Measurements from ENCODE around the gene ALOX15.
"Not testable (repeated sequence)": the region's sequence is repeated elsewhere in the genome, so short reads cannot be mapped to it uniquely, and the experiment has no call there.

Gene ALOX15, protein sequence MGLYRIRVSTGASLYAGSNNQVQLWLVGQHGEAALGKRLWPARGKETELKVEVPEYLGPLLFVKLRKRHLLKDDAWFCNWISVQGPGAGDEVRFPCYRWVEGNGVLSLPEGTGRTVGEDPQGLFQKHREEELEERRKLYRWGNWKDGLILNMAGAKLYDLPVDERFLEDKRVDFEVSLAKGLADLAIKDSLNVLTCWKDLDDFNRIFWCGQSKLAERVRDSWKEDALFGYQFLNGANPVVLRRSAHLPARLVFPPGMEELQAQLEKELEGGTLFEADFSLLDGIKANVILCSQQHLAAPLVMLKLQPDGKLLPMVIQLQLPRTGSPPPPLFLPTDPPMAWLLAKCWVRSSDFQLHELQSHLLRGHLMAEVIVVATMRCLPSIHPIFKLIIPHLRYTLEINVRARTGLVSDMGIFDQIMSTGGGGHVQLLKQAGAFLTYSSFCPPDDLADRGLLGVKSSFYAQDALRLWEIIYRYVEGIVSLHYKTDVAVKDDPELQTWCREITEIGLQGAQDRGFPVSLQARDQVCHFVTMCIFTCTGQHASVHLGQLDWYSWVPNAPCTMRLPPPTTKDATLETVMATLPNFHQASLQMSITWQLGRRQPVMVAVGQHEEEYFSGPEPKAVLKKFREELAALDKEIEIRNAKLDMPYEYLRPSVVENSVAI

DNA sequence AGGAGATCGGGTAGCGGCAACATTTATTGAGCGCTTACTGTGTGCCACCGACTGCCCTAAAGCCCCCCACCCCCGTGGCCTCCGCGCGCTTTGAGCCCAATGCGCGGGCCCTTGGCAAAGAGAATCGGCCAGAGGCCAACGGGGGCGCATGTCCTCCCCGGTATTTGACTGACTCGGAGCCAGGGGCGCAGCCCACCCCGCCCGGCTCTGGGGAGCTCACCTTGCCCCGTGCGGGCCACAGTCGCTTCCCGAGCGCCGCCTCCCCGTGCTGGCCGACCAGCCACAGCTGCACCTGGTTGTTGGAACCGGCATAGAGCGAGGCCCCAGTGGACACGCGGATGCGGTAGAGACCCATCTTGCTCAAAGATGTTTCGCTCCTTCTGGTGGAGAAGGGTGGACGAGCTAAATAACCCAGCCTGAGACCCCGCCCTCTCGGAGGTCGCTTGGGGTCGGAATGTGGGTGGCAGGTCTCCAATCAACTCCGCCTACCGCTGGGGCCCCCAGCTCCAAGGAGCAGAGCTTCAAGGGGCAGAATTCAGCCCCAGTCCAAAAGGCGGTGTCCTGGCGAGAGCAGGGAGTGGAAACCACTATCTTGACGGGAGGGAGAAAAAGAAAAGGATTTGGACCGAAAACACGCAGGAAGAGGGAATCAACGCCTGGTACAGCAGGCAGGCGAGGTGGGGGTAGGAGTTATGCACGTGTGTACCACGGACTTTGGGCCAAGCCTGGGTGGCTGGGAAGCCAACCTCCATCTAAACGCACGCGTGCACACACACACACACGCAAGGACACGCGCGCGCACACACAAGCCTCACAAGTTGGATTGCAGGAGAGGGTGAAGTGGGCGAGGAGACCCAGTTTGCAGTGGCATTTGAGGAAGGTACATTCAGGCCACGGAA, at the start of gene ALOX15:
TSS of gene ALOX15 (minus strand) at position 382 of the 899 bp plus-strand sequence. CDS start at position 355, 27 bp downstream.
- no peak for DNase-seq

DNA sequence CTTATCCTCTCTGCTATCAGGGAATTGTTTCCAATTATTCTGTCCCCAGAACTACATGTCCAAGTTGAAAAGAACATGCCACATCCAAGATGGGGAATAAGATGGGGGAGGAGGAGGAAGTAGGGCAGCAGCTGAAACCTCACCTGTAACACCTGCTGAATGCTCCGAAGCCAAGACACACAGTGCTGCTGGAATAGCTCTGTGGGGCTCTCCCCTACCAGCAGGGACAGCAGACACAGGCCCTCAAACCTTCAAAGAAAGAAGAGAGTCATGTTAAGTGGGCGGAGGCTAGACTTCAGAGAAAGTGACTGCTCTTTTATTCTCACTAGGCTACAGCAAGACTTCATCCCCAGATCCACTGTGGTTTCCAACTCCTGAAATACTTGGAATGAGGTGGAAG, 49.3 kb upstream of the ALOX15 start:
- DNase-seq = no peak

DNA sequence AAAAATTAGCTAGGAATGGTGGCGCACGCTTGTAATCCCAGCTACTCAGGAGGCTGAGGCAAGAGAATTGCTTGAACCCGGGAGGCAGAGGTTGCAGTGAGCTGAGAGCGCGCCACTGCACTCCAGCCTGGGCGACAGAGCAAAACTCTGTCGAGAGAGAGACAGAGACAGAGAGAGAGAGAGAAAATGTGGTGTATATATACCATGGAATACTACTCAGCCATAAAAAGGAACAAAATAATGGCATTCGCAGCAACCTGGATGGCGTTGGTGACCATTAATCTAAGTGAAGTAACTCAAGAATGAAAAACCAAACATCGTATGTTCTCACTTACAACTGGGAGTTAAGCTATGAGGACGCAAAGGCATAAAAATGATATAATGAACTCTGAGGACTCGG, 48.4 kb upstream of the ALOX15 start:
- not testable (repeated sequence) for DNase-seq

DNA sequence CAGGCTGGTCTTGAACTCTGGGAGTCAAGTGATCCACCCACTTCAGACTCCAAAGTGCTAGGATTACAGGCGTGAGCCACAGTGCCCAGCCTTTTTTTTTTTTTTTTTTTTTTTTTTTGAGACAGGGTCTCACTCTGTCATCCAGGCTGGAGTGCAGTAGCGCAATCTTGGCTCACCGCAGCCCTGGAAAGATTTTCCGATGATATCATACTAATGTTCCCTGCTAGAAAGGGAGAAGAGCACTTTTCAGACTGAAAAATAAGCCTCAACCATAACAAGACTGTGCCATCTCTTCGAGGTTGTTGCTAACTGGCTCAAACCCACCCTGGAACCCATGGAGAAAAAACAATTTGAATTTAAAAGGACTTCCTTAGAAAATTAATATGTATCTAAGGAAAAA, 42.3 kb upstream of the ALOX15 start:
- not testable (repeated sequence) for DNase-seq

DNA sequence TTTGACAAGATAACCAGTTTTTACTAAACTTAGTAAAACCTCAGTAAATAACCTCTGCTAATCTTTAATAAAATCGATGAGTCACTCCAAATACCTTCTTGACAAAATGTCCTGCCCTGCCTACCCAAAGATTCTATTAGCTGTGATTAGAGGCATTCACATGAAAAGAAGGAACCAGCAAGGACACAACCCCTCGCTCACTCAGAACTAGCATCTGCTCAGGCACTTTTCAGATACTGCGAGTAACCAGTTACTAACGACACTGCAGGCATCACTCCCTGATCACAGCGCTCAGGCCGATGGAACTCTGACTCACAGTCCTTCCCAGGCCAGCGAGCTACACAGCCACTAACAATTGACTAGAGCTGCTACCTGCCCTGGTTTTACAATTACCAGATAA, 38.2 kb upstream of the ALOX15 start:
- DNase-seq = no peak

DNA sequence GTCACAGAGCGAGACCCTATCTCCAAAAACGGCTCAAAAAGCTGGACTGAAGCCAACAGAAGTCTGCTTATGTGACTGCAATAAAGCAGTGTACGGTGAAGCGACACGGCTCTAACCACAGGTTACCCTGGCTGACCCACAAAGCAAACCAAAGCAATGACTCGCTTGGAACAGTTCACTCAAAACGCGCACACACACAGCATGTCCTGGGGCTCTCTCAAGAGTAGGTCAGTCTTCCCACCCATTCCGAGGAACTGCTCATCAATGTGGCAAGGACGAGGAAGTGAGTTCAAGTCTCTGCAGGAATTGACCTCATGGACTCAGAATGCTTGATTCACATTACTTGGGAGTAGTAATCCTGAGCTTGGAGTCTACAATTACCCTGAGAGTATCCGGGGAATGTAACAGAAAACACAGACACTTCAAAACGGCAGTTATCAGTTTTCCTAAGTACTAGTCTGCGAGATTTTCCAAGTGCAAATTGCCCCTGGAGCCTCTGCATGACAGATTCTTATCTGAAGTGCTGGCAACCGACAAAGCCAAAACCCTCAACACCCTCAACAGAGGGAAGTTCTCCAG, 37.1 kb upstream of the ALOX15 start:
- DNase-seq = no peak

DNA sequence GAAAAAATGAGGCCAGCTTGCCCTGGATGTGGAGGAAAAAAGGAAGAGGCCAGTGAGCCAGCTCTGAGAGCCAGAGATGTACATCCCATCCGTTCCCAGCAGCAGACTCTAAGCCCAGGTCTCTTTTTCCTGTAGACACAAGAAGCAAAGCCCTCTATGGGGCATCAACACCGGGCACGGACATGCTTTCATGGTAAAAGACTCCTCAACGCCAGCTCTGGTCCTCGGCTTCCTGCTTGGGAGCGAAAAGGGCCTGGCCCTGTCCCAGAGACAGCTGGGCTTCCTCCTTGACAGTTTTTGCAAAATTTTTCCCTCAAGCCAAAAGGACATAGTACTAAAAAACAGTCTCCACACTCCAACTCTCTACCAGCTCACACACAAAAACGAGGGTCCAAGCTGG, 35.3 kb upstream of the ALOX15 start:
- DNase-seq = no peak

DNA sequence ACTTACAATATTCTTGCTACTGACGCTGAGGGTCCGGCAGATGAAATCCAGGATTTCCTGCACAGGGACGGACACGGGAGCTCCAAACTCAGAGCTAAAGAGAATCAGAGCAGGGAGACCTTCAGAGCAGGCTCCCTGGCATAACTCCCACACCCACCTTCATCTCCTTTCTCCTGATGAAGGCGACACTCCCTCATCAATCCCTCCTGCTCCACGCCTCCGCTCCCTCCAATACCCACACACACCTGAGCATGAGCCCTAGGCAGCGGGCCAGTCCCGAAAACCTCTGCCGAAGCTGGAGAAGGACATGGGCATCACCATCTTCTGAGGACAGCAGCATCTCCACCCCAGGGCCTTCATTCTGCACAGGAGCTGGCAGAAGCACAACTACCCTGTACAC, 34.3 kb upstream of the ALOX15 start:
- no peak for DNase-seq

DNA sequence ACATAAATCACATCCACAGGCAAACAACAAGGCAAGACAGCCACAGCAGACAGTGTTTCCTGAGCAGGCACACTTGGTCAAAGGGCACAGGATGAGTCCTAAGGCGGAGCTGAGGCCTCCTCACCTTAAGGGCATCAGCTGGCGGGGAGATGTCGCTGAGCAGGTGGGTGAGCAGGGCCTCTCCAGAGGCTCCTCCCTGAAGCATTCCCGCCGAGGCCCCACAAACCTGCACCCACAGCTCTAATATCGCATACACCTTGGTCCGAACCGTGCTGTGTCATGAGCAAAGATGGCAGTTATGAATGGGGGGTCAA, 33.2 kb upstream of the ALOX15 start:
- no peak for DNase-seq

DNA sequence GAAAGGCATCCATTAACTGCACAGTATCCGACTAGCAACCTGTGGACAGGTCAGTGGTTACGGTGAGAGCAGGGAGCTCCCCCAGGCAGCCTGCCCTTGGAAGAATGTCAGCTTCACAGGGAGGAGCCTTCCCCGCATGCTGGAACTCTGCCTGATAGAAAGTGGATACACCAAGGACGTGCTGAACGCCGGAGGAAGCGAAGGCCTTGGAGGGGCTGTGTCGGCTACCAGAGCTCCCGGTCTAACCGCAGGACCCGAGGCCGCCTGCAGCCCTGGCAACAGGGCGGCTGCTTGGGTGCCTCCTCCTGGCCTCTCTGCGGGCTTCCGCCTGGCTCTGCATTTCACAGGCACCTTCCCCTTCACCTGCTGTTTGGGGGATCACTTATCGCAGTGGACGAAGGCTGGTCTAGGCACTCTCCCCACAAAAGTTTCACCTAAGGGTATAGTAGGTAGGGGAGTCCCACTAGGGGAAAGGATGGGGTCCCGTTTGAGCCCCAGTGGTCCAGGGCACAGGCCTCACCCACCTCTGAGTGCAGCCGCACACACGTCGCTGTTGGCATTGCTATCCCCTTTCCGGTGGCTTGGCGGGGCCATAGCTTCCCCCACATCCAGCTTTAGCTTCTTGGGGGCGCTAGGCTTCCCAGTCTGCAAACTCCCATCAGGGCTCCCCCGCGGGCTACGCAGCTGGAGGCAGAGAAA, 32.7 kb upstream of the ALOX15 start:
- no peak for DNase-seq

DNA sequence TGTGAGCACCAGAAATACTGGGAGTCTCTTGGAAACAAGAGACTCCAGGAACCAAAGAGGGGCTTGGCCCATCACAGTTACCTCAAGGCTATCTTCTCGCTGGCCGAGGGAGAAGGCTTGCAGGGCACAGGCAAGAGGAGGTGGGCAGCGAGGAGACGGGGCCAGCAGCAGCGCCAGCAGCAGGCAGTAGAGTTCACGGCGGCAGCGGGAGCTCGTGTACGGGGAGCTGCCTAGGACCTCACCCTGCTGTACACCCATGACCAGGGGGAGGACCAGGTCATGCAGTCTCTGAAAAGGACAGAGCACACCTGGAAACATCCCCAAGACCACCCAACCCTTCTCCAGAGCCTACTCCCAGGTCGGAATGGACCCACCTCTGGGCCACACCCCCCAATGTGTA, 31.7 kb upstream of the ALOX15 start:
- DNase-seq = no peak

DNA sequence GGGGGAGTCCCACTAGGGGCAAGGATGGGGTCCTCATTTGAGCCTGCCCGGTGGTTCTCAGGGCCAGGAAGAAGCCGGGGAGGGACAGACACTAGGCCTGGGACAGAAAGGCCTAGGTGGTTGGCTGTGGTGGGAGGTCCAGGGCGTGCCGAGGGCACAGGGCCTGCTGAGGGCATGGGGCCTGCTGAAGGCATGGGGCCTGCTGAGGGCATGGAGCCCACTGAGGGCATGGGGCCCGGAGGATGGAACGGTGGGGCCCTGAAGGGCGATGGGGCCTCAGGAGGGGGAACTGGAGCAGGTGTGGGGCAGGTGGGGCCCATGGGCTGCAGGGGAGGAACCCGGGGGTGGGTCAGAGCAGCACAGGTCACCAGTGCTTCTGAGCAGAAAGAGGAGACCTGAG, 31.3 kb upstream of the ALOX15 start:
- no peak for DNase-seq

DNA sequence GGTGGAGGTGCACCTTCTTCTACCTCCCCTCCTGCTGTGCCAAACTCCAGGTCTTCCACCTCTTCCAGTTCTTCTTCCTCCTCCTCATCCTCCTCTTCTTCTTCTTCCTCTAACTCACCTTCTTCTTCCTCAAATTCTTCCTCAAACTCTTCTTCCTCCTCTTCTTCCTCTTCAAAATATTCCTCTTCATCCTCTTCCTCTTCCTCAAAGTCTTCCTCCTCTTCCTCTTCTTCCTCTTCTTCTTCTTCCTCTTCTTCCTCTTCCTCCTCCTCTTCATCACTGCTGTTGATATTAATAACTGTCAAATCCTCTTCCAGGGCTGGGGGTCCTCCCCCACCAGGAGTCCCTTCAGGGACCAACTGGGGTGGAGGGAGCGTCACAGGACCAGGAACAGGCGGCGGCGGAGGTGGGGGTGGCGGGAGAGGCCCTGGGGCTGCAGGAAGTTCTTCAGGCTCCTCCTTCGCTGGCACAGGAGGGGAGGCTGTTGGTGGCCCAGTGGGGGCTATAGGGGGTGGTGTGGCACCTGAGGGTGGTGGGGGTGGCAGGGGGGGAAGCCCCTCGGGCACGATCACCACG, 30.7 kb upstream of the ALOX15 start:
- DNase-seq = no peak

DNA sequence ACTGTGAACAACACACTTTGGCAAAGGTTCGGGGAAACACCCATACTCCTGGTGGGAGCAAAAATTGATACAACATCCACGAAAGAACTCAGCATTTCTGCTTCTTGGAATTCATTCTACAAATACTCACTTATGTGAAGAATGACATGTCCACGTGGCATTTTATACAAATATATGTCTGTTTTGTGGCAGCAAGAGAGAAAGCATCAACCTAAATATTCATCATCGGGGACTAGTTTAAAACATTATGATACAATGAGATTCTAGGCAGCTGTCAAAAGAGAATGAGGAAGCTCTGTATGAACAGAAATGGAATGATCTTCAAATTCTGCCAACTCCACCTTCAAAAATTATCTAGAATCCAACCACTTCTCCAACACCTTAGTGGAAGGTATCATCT, 25.7 kb upstream of the ALOX15 start:
- no peak for DNase-seq

DNA sequence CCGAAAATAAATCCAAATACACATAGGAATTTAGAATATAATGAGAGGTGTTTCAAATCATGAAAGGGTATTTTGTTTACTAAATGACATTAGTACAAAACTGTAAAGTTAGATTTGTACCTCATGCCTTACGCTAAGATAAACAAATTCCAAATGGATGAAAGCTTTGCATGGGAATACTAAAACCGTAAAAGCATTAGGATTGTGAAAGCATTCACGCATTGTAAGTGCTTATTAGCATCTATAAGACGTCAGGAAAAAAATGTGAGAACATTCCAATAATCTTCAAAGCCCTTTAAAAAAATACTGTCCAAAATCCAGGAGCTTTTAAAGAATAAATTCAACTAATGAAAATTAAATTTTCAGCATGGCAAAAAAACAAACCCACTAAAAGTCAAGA, 24.8 kb upstream of the ALOX15 start:
- DNase-seq = no peak

DNA sequence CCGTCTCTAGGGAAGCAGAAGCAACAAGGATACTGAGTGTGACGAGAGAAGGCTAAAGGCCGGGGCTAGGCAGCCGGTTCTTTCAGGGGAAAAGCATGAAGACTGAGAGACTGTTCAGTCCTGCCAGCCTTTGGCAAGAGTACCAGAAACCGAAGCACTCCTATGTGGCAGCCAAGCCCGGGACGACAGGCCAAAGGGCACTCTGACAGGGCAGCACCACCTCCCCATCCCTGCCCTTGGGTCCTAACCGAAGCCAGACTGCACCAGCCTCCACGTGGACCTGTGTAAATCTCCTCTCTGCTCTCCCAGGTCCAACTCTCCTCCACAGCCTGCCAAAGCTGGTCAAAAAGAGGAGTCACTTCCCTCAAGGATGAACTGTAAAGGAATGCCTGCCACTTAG, 23.5 kb upstream of the ALOX15 start:
- DNase-seq = no peak

DNA sequence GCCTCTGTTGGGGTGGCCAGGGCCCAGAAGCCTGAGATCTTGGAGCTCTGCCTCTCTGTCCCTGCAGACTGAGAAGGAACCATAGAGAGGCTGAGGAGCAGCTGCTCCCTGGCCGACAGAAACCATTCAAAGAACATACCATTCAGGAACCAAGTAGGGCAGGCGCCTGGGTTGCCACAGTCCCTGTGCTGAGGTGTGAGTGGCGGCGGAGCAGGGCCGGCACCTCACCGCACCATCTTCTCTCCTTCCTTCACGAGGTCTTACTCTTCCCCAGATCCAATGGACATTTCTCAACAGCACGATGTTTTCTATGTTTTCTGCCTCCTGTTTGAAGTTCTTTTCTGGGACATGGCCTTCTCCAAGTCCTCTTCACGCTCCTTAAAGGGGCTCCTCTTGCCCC, 22.8 kb upstream of the ALOX15 start:
- DNase-seq = no peak

DNA sequence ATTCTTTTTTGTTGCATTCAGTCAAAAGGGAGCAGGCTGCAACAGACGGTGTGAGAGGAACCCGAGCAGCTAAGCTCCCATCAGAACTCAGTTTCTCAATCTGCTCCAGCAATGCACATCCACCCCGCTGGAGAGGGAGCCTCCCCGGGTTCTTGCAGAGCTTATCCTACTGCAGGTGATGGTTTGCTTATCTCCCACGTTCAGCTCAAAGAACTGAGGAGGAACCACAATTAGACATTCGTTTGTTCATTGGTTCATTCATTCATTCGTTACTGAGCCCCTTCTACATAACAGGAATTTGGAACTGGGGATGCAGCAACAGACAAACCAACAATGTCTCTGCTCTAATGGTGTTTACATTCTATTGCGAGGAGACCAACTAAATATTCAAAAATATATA, 22.2 kb upstream of the ALOX15 start:
- DNase-seq = no peak

DNA sequence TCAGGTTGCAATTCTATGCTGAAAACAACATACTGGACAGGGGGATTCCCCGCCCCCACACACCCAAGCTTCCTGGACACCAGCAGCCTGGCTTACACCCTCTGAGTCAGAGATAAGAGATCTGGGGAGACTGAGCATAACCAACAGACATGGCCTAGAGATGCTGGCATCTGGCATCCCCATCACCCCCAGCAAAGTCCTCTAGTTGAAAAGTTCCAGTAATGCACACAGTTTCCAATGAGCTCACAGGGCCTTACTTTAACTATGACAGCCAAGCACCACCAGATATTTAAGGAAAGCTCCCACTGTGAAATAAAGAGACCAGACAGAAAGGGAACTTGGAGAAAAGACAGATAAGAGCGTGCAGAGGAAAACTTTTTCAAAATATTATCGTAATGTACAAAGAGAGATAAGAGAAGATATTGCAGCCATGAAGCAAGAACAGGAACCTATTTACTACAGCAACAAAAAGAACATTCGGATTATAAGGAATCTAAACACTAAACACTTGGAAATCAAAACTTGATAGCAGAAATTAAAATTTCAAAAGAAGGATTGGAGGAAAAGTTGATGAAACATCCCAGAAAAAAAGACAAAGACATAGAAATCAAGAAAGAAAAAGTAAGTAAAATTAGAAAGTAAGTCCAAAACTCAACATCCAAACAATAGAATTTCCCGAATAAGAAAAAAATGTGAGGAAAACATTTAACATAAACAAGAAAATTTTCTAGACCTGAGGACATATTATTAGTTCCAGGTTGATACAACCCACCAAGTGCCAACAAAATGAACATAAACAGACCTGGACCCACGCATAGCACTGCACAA, 17.2 kb upstream of the ALOX15 start:
- DNase-seq = peak; percentile 8 to 33

DNA sequence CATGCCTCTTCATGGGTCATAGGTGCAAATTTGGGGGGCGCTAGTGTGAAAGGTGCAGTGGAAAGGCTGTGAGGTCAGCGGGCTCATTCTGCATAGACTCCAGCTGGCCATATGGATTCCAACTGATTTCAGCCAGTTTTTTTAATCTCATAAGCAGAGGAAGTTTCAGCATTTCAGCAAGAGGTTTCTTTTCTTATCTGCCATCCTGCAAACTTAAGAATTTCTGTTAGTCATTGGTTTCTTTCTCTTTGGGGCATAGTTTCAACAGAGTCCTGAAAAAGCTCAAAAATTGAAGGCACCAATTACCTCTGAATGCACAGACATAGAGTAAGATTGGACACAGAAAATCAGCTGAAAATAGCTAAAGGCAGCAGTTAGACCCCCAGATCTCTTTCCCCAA, 16.2 kb upstream of the ALOX15 start:
- no peak for DNase-seq

DNA sequence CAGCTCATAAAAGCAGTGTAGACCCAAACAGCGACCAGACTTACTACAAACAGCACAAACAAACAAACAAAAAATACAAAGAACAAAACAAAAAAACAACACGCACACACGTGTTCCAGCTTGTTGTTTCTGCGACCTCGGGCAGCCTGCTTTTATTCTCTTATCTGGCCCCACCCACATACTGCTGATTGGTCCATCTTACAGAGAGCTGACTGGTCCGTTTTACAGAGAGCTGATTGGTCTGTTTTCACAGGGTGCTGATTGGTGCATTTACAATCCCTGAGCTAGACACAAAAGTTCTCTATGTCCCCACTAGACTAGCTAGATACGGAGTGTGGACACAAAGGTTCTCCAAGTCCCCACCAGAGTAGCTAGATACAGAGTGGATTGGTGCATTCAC, 14.5 kb upstream of the ALOX15 start:
- DNase-seq = not testable (repeated sequence)
